SKM-1 treated with dmso at 0.1 percent for 144 hours (cell line): ENCODE data around the gene GNA15.

Experiments
- DNase-seq: peaks from one replicate; lab custom pipeline; 2025; ENCODE audit not compliant: unreplicated experiment; lab: John Stamatoyannopoulos, UW

Gene GNA15

GRCh38 chr19:3206216-3206953 is 70.6 kb downstream of the GNA15 start:
- DNase-seq = no peak

- DNase-seq = no peak
Observed at GRCh38 chr19:3207461-3208242, 71.8 kb downstream of the GNA15 start.

- DNase-seq = no peak
Observed at GRCh38 chr19:3208317-3209207, 72.7 kb downstream of the GNA15 start.

GRCh38 chr19:3210347-3211017 is 74.6 kb downstream of the GNA15 start:
- DNase-seq = peak; percentile 67

- DNase-seq = no peak
Observed at GRCh38 chr19:3211191-3211590, 75.4 kb downstream of the GNA15 start.

- no peak for DNase-seq
Observed at GRCh38 chr19:3213159-3213558, 77.3 kb downstream of the GNA15 start.
